Pancreas (tissue), 10 donors: ENCODE measurements around the gene MEF2C. TPM values are rescaled to one million over a fixed set of nuclear protein-coding genes. Genes with fewer than 3 reads are reported as not detected.

ENCODE experiments used
- ATAC-seq, 4 donors: fragments of 200-7000 bp; cut with Tn5 transposase; one replicate each; pipeline versions ENCODE4 v1.8.0 to v1.9.1; 2020; ENCODE audit warnings: mild to moderate bottlenecking in 4 of 4, moderate library complexity in 4 of 4
- DNase-seq, 6 donors: peaks; one replicate each; pipeline ENCODE4 v3.0.0-alpha.2; 2020
- FAIRE-seq: peaks from 2 replicates; lab custom pipeline; 2012; peaks lifted over from hg19 to GRCh38; lab: Jason Lieb, UNC
- H3K27ac ChIP-seq, 4 donors: fragments of 200-600 bp; sonication (generic); 1 replicate in 3 of 4; 2 replicates in 1 of 4; pipeline versions ENCODE4 v1.5.0 to v1.8.0; 2020
- H3K27me3 ChIP-seq, 4 donors: fragments of 200-600 bp; one replicate each; pipeline ENCODE4 v1.8.0; 2021
- H3K36me3 ChIP-seq, 3 donors: fragments of 200-600 bp; sonication (generic) in 1 of 3; one replicate each; pipeline versions ENCODE4 v1.5.0 to v1.8.0; 2020 to 2021
- H3K4me1 ChIP-seq, 3 donors: fragments of 200-600 bp; one replicate each; pipeline ENCODE4 v1.8.0; 2021
- H3K4me3 ChIP-seq, 4 donors: fragments of 200-600 bp; sonication (generic) in 2 of 4; one replicate each; pipeline versions ENCODE4 v1.5.0 to v1.8.0; 2020 to 2021
- H3K9me3 ChIP-seq, 4 donors: fragments of 200-600 bp; one replicate each; pipeline ENCODE4 v1.8.0; 2021
- WGBS, 2 donors: extraction: QIAGEN DNeasy Blood & Tissue Kit; methylation state at CpG; one replicate each; pipeline ENCODE4 v1.1.7; 2013; 5-methylcytosine and 5-hydroxymethylcytosine counted together
- intact Hi-C, 3 donors: fragments of 100-400 bp; cut with DNase I; formaldehyde crosslinking; loops; one replicate each; pipeline versions ENCODE4 v1.11.1 to v1.14.2; 2022
- polyA plus RNA-seq, 2 donors: library from polyadenylated mRNA; stranded (reverse); fragments of 200-250 nt; gene quantifications; one replicate each; pipeline ENCODE4 v1.2.3, GENCODE V29; 2013
- total RNA-seq, 6 donors: library from RNA; stranded (reverse); fragmentation: NEBNext Ultra II Directional in 4 of 6; extraction: Animal tissue kit (Norgen Biotek cat#: 25700) in 4 of 6; gene quantifications; one replicate each; pipeline versions ENCODE4 v1.2.1 to v1.2.4, GENCODE V29; 2021 to 2023
- TF ChIP-seq, protein P1 (sequence below), 4 donors: fragments of 200-600 bp; sonication (generic) in 3 of 4; IDR thresholded peaks; one replicate each; pipeline versions ENCODE4 v1.5.0 to v1.8.0; 2021; ENCODE audit warnings: antibody characterized with exemption in 4 of 4
- donor health status: healthy with polysubstance abuse.
- donor health status: DM: no; HTN: no; CAD: no; lungs with moderate emphysema.
- donor health status: DM: no; HTN: no; CAD: no.
- donor health status: control.
- donor health status: control.
- donor health status: Bipolar disorder and iron deficiency.
- donor health status: DM: yes; HTN: yes; CAD: no.
- donor health status: DM: no; HTN: no; CAD: no.
- donor health status: DM: no; HTN: no; CAD: no.
- donor health status: DM: yes; HTN: yes; CAD: no.

The MEF2C gene
- total and polyA plus RNA-seq, 8 donors: 1.5 to 19.9 (median 4.8) TPM

DNA sequence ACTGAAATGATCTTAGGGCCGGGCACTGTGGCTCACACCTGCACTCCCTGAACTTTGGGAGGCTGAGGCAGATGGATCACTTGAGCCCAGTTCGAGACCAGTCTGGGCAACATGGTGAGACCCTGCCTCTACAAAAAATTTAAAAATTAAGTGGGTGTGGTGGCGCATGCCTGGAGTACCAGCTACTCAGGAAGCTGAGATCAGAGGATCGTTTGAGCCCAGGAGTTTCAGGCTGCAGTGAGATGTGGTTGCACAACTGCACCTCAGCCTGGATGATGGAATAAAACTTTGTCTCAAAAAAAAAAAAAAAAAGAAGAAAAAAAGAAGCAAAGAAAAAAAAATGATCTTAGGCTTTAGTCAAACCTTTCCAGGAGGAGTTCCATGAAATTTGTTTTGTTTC is 41.8 kb downstream of the MEF2C start:
- H3K36me3 ChIP-seq: no peaks in the 10 kb centered on the region
- peaks cover 0 to 3% (median 0%) of the 10 kb centered on the region in 3 donors for H3K4me1 ChIP-seq
- H3K27ac ChIP-seq: no peak overlapping the region
- 77 to 78% methylated on average over 4 of the region's 4 CpGs for WGBS, 2 donors
- intact Hi-C loops: no loop called here
- H3K27me3 ChIP-seq: no peaks in the 10 kb centered on the region
- TF ChIP-seq, protein P1, sequence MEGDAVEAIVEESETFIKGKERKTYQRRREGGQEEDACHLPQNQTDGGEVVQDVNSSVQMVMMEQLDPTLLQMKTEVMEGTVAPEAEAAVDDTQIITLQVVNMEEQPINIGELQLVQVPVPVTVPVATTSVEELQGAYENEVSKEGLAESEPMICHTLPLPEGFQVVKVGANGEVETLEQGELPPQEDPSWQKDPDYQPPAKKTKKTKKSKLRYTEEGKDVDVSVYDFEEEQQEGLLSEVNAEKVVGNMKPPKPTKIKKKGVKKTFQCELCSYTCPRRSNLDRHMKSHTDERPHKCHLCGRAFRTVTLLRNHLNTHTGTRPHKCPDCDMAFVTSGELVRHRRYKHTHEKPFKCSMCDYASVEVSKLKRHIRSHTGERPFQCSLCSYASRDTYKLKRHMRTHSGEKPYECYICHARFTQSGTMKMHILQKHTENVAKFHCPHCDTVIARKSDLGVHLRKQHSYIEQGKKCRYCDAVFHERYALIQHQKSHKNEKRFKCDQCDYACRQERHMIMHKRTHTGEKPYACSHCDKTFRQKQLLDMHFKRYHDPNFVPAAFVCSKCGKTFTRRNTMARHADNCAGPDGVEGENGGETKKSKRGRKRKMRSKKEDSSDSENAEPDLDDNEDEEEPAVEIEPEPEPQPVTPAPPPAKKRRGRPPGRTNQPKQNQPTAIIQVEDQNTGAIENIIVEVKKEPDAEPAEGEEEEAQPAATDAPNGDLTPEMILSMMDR (IDR thresholded peaks at IDR 0.05): no peak
- no peak overlapping the region for H3K4me3 ChIP-seq
- FAIRE-seq: no peak
- H3K9me3 ChIP-seq: no peaks in the 10 kb centered on the region
- no peak for ATAC-seq
- DNase-seq: no peak

DNA sequence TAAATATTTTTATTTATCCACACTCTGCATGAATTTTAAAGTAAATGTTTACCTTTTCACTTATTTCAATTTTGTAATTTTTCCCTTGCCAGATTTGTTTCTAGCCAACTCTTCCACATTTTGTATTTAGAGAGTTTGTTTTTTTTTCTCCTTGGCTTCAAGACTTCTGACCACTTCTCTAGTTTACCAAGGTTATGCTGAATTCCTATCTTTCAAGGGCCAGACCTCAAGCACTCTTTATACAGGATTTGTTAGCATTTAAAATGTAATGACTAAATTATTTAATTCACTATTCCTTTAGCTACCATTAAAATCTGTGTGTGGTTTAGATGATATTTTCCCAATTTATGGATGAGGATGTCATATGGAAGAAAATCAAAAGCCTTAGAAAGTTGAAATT is 42.5 kb downstream of the MEF2C start:
- H3K27me3 ChIP-seq: no peaks in the 10 kb centered on the region
- ATAC-seq: no peak
- no peaks in the 10 kb centered on the region for H3K9me3 ChIP-seq
- H3K27ac ChIP-seq: no peak overlapping the region
- FAIRE-seq: no peak
- no peak overlapping the region for H3K4me3 ChIP-seq
- H3K36me3 ChIP-seq: no peaks in the 10 kb centered on the region
- TF ChIP-seq, protein P1 (IDR thresholded peaks at IDR 0.05): no peak
- intact Hi-C loops: no loop called here
- peaks cover 0 to 3% (median 0%) of the 10 kb centered on the region in 3 donors for H3K4me1 ChIP-seq
- no peak for DNase-seq

DNA sequence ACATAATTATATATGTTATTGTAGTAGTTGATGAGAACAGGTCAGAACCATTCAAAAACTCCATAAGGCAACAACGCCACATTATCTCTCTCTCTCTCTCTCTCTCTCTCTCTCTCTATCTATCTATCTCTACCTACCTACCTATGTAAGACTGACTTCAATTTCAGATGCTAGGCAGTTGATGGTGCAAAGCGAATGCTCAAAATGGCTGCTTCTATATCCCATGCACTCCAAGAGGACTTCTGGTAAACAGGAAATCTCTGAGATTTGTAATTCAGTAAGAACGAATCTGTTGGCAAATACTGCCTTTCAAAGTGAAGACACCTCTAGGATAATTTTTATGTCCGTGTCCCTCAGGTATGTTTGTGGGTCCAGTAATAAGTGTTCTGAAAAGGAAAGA is 43.7 kb downstream of the MEF2C start:
- FAIRE-seq (no peak), DNase-seq (no peak), ATAC-seq (no peak)
- Histone ChIP-seq H3K4me1 (peaks cover 0 to 3% (median 0%) of the 10 kb centered on the region in 3 donors), H3K27ac (no peak overlapping the region), H3K36me3 (no peaks in the 10 kb centered on the region), H3K27me3 (no peaks in the 10 kb centered on the region), H3K9me3 (no peaks in the 10 kb centered on the region), H3K4me3 (no peak overlapping the region)
- intact Hi-C loops: no loop called here
- TF ChIP-seq, protein P1 (IDR thresholded peaks at IDR 0.05): no peak
- 82 to 83% methylated on average over 4 of the region's 4 CpGs for WGBS, 2 donors

DNA sequence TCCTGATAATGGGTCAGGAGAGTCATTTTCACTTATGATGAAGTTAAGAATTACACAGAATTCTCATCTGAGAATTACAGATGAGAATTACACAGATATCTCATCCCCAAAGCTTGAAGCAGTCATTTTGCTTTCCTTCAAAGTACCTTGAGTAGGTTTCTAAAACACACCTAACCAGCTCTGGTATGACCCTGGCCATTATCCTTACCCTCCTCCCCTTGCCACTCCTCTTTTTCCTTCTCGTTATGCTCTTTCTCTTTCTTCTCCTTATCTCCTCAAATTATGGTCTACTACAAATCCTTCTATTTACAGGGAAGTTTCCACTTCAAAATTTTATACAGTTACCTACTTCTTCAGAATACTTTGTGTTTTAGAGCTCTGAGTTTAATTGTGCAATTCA is 44.5 kb downstream of the MEF2C start:
- 51 to 74% methylated on average over 1 of the region's 1 CpG for WGBS, 2 donors
- TF ChIP-seq, protein P1 (IDR thresholded peaks at IDR 0.05): no peak
- no peaks in the 10 kb centered on the region for H3K9me3 ChIP-seq
- peaks cover 0 to 3% (median 0%) of the 10 kb centered on the region in 3 donors for H3K4me1 ChIP-seq
- H3K36me3 ChIP-seq: no peaks in the 10 kb centered on the region
- H3K27me3 ChIP-seq: no peaks in the 10 kb centered on the region
- FAIRE-seq (no peak), ATAC-seq (no peak), DNase-seq (no peak)
- no peak overlapping the region for H3K27ac ChIP-seq
- intact Hi-C loops: no loop called here
- H3K4me3 ChIP-seq: no peak overlapping the region

DNA sequence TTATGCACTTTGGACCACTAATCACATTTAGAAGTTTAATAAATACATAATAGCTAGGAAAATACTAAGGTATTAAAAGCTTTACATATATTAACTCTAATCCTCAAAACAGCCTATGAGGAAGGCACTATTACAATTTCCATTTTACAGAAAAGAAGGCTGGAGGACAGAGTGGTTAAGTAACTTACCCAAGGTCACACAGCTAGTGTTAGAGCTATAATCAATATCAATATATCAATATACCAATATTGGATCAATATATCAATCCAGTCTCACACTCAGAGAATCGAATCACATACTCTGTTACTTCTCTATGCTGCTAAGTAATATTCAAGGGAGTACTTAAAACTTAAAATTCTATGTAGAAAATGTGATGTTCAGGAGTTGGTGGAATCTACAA is 45.2 kb downstream of the MEF2C start:
- H3K27ac ChIP-seq: no peak overlapping the region
- ATAC-seq (no peak), FAIRE-seq (no peak), DNase-seq (no peak)
- no peaks in the 10 kb centered on the region for H3K36me3 ChIP-seq
- intact Hi-C loops: no loop called here
- H3K4me1 ChIP-seq: peaks cover 0 to 3% (median 0%) of the 10 kb centered on the region in 3 donors
- no peak overlapping the region for H3K4me3 ChIP-seq
- H3K27me3 ChIP-seq: no peaks in the 10 kb centered on the region
- no peaks in the 10 kb centered on the region for H3K9me3 ChIP-seq
- TF ChIP-seq, protein P1 (IDR thresholded peaks at IDR 0.05): no peak
- WGBS, 2 donors: 65 to 71% methylated on average over 1 of the region's 1 CpG
